H1 (cell line): ENCODE measurements around the gene TNS3.

Source experiments
- SUZ12 ChIP-seq: fragments of 200-600 bp; sonication (generic); IDR thresholded peaks from 2 replicates; pipeline ENCODE4 v1.6.1; 2012; ENCODE audit warnings: mild to moderate bottlenecking, inconsistent platforms, low read length, moderate library complexity, mixed read lengths
- ZNF274 ChIP-seq: IDR thresholded peaks from 2 replicates; pipeline ENCODE4 v1.7.0; 2012; ENCODE audit warnings: low read length, borderline replicate concordance; ENCODE audit errors: extremely low read depth
- TF ChIP-seq, protein P1 (sequence below), 3 experiments: IDR thresholded peaks; 1 replicate in 2 of 3; 2 replicates in 1 of 3; pipeline versions ENCODE4 v1.5.1 to v1.6.1; 2011; ENCODE audit warnings: low read length in 3 of 3, mild to moderate bottlenecking in 3 of 3, inconsistent platforms in 2 of 3, low read depth in 1 of 3, moderate library complexity in 1 of 3; ENCODE audit not compliant: insufficient read depth in 1 of 3; ENCODE audit errors: control extremely low read depth in 1 of 3

DNA sequence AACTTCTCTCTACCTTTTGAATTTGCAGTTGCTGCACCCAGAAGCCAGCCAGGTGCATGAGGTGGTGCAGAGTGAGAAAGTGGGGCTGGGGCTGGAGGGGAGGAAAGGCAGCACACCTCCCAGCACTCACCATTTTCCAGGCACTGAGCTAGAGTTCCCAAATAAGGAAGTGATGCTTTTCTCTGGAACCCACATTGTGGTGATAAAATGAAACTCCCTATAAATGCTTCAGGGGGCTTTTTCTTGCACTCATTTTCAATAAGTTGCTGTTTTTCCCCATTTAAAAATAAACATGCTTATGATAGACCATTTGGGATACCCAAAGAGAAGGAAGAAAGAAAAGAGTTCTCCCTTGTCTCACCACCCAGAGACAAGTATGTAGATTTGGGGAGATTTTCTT lies 42.8 kb upstream of the TNS3 start:
- TF ChIP-seq, protein P1, sequence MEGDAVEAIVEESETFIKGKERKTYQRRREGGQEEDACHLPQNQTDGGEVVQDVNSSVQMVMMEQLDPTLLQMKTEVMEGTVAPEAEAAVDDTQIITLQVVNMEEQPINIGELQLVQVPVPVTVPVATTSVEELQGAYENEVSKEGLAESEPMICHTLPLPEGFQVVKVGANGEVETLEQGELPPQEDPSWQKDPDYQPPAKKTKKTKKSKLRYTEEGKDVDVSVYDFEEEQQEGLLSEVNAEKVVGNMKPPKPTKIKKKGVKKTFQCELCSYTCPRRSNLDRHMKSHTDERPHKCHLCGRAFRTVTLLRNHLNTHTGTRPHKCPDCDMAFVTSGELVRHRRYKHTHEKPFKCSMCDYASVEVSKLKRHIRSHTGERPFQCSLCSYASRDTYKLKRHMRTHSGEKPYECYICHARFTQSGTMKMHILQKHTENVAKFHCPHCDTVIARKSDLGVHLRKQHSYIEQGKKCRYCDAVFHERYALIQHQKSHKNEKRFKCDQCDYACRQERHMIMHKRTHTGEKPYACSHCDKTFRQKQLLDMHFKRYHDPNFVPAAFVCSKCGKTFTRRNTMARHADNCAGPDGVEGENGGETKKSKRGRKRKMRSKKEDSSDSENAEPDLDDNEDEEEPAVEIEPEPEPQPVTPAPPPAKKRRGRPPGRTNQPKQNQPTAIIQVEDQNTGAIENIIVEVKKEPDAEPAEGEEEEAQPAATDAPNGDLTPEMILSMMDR (IDR thresholded peaks at IDR 0.05; ENCODE audit: control extremely low read depth in 1 of 3, insufficient read depth in 1 of 3, low read depth in 1 of 3, low read length in 3 of 3), result no peak
- TF ChIP-seq ZNF274 (no peak), SUZ12 (no peak)
